ENCODE data around the gene HDAC6. TPM values are rescaled to one million over a fixed set of nuclear protein-coding genes. Genes with fewer than 3 reads are reported as not detected.

Gene HDAC6
- total RNA-seq, 1 donor from 2014 or later = 151 TPM

- TF ChIP-seq CTCF (conservative IDR thresholded peaks at IDR 0.05) = no peak
- Mint-ChIP-seq H3K9me3 (no peaks in the 10 kb centered on the region), H3K27me3 (peaks cover 14% of the 10 kb centered on the region), H3K4me3 (no peak overlapping the region), H3K4me1 (ENCODE audit: unreplicated experiment) (no peaks in the 10 kb centered on the region), H3K36me3 (no peaks in the 10 kb centered on the region), H3K27ac (no peak overlapping the region)
- DNase-seq (ENCODE audit: extremely low spot score, unreplicated experiment) = no peak
Observed at GRCh38 chrX:48791063-48791820, 10.6 kb upstream of the HDAC6 start.

DNA sequence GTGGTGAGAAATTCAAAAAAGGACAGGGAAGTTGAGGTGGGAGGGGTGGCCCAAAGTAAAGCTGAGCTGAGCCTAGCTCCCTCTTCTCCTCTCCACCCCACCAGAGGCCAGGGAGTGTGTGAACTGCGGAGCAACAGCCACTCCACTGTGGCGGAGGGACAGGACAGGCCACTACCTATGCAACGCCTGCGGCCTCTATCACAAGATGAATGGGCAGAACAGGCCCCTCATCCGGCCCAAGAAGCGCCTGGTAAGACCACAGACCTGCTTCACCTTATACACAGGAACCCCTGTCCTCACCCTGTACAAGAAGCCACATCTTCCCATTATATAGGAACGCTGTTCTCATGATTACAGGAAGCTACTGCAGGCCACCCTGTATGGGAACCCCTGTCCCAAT lies 9.6 kb upstream of the HDAC6 start:
- no peak overlapping the region for H3K4me3 Mint-ChIP-seq
- H3K27me3 Mint-ChIP-seq = peaks cover 9% of the 10 kb centered on the region
- H3K27ac Mint-ChIP-seq = no peak overlapping the region
- no peak for TF ChIP-seq CTCF (conservative IDR thresholded peaks at IDR 0.05)
- no peaks in the 10 kb centered on the region for H3K4me1 Mint-ChIP-seq (ENCODE audit: unreplicated experiment)
- H3K9me3 Mint-ChIP-seq = no peaks in the 10 kb centered on the region
- no peaks in the 10 kb centered on the region for H3K36me3 Mint-ChIP-seq
- DNase-seq (ENCODE audit: extremely low spot score, unreplicated experiment) = no peak

DNA sequence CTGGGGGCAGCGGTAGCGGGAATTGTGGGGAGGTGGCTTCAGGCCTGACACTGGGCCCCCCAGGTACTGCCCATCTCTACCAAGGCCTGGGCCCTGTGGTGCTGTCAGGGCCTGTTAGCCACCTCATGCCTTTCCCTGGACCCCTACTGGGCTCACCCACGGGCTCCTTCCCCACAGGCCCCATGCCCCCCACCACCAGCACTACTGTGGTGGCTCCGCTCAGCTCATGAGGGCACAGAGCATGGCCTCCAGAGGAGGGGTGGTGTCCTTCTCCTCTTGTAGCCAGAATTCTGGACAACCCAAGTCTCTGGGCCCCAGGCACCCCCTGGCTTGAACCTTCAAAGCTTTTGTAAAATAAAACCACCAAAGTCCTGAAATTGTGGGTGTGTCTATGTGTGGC lies 7.9 kb upstream of the HDAC6 start:
- H3K4me3 Mint-ChIP-seq = no peak overlapping the region
- H3K9me3 Mint-ChIP-seq = no peaks in the 10 kb centered on the region
- DNase-seq (ENCODE audit: extremely low spot score, unreplicated experiment) = no peak
- TF ChIP-seq CTCF (conservative IDR thresholded peaks at IDR 0.05) = no peak
- H3K36me3 Mint-ChIP-seq = no peaks in the 10 kb centered on the region
- no peaks in the 10 kb centered on the region for H3K27me3 Mint-ChIP-seq
- peak overlapping the region; percentile 75 for H3K27ac Mint-ChIP-seq
- no peaks in the 10 kb centered on the region for H3K4me1 Mint-ChIP-seq (ENCODE audit: unreplicated experiment)

DNA sequence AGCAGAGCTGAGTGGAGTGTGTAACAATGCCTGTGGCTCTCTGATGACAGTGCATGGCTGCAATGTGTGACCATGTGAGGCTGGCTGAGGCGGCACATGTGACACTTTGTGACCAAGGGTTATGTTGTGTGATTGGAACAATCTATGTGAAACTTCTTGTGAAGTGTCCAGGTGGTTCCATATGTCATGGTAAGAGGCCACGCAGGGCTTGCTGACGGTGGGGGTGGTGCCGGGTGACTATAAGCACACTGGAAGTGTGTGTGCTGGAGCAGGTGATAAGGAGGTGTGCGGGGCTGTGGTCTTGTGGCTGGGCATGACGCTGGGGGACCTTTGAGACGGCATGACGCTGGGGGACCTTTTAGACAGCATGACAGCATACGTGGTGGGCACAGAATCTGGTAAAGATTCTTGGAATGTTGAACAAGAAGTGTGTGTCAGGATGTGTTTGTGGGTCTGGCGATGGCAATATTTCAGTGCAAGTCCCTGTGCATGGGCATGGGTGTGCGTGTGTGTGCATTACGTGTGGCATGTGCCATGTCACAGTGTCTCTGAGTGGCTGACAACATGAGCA lies 7.4 kb upstream of the HDAC6 start:
- no peak overlapping the region for H3K4me3 Mint-ChIP-seq
- H3K36me3 Mint-ChIP-seq = no peaks in the 10 kb centered on the region
- no peak for TF ChIP-seq CTCF (conservative IDR thresholded peaks at IDR 0.05)
- DNase-seq (ENCODE audit: extremely low spot score, unreplicated experiment) = no peak
- no peaks in the 10 kb centered on the region for H3K4me1 Mint-ChIP-seq (ENCODE audit: unreplicated experiment)
- H3K9me3 Mint-ChIP-seq = no peaks in the 10 kb centered on the region
- H3K27me3 Mint-ChIP-seq = no peaks in the 10 kb centered on the region
- peak overlapping the region; percentile 75 for H3K27ac Mint-ChIP-seq

DNA sequence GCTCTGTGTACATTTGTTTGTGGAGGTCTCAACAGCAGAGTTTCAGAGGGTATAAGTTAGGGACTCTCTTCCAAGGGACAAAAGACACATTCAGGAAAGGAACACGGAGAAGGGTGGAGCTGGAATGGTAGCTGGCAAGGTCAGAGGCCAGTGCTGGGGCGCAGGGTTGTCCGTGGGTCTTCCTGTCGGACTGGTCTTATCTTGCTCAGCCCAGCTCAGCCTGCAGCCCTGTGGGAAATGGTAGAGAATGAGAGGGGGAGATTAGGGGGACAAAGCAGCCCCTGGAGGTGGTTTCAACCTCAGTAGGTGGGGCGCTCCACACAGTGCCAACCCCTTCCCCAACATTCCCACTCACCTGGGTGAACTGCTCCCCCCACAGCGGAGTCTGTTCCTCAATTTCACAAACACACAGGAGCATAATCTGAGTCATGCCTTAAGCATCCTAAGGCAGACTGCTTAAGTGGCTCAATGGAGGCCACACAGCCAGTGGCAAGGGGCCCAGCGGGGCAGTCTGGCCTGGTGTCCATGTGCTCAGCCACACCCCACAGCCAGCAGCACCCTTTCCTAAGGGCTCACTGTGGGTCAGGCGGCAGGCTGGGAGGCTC lies 6.9 kb upstream of the HDAC6 start:
- H3K27ac Mint-ChIP-seq = peak overlapping the region; percentile 75
- H3K4me3 Mint-ChIP-seq = no peak overlapping the region
- H3K27me3 Mint-ChIP-seq = no peaks in the 10 kb centered on the region
- TF ChIP-seq CTCF (conservative IDR thresholded peaks at IDR 0.05) = no peak
- no peaks in the 10 kb centered on the region for H3K9me3 Mint-ChIP-seq
- H3K36me3 Mint-ChIP-seq = no peaks in the 10 kb centered on the region
- H3K4me1 Mint-ChIP-seq (ENCODE audit: unreplicated experiment) = no peaks in the 10 kb centered on the region
- DNase-seq (ENCODE audit: extremely low spot score, unreplicated experiment) = no peak
